Esophagus squamous epithelium (tissue), 4 donors: ENCODE data around the gene LPP.

ENCODE experiments used
- POLR2A ChIP-seq, 4 donors: fragments of 450-650 bp; IDR thresholded peaks; one replicate each; pipeline ENCODE4 v1.6.1; 2017; ENCODE audit warnings: antibody characterized with exemption in 4 of 4, mild to moderate bottlenecking in 4 of 4, moderate library complexity in 3 of 4
- TF ChIP-seq, protein P1 (sequence below), 6 experiments: fragments of 450-650 bp in 4 of 6; fragments of 200-600 bp in 2 of 6; sonication (generic) in 2 of 6; IDR thresholded peaks; one replicate each; pipeline ENCODE4 v1.5.1; 2016 to 2019; ENCODE audit warnings: antibody characterized with exemption in 6 of 6, mild to moderate bottlenecking in 4 of 6, moderate library complexity in 4 of 6

DNA sequence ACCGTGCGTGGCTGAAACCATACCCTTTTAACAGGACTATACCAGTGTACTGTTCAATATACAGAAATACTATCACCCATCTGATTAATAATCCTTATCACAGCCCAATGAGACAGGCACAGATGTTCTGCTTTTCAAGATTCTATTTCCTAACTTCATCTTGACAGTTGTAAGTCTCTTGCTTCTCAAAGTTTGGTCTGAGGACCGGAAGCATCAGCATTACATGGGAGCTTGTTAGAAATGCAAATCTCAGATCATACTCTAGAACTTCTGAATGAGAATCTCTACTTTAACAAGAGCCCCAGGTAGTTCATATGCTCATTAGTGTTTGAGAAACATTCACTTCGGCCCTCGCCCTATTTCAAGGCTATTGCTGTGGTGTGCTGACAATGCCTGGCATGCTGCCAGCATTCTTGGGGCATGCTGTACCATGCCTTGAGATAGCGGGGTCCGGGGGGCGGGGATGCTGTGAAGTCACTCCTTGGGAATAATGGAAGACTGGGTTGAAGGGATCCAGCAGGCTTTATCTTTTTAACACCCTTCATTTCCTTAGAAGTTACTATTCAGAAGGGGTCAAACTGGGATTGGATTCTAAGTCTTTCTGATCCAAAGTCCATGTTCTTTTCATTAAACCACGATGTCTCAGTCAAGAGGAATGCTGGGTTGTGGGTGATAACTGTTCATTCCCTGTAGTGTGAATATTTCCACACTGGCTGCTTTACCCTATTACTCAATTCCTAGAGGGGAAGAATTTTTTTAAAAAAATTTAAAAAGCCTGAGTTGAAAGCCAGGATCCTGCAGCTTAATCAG is 194.7 kb downstream of the LPP start:
- TF ChIP-seq, protein P1, sequence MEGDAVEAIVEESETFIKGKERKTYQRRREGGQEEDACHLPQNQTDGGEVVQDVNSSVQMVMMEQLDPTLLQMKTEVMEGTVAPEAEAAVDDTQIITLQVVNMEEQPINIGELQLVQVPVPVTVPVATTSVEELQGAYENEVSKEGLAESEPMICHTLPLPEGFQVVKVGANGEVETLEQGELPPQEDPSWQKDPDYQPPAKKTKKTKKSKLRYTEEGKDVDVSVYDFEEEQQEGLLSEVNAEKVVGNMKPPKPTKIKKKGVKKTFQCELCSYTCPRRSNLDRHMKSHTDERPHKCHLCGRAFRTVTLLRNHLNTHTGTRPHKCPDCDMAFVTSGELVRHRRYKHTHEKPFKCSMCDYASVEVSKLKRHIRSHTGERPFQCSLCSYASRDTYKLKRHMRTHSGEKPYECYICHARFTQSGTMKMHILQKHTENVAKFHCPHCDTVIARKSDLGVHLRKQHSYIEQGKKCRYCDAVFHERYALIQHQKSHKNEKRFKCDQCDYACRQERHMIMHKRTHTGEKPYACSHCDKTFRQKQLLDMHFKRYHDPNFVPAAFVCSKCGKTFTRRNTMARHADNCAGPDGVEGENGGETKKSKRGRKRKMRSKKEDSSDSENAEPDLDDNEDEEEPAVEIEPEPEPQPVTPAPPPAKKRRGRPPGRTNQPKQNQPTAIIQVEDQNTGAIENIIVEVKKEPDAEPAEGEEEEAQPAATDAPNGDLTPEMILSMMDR (IDR thresholded peaks at IDR 0.05): no peak
- no peak for TF ChIP-seq POLR2A (IDR thresholded peaks at IDR 0.05)
